Measurements from ENCODE around the gene ANKRD33B.

DNA sequence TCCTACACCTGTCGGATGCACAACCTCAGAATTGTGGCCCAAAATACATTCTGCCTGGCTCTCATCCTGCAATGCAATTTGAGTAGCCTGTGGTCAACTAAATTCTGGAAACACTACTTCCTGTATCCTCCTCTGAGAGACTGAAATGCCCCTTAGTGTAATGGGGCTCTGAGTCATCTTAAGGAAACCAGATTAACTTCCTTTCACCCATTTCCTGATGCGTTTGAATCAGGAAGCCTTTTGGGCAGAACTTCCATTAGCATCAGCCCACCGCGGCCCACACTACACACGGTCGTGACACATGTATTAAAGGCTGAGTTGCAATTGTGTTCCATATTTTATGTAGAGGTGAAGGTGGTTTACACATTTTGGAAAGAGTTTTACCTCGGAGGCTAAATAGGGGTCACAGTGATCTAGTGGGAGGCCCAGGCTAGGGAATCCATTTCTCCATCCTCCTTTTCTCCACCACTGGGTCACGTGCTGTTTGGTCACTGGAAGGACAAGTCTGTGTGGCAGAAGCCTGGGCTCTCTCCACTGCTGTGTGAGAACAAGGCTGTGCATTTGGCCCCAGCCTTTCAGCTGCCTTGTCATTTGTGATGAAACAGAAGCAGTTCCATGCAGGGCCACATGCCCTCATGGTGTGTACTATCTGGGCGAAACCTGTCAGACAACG lies 141.2 kb downstream of the ANKRD33B start:
- TF ChIP-seq, protein P1, sequence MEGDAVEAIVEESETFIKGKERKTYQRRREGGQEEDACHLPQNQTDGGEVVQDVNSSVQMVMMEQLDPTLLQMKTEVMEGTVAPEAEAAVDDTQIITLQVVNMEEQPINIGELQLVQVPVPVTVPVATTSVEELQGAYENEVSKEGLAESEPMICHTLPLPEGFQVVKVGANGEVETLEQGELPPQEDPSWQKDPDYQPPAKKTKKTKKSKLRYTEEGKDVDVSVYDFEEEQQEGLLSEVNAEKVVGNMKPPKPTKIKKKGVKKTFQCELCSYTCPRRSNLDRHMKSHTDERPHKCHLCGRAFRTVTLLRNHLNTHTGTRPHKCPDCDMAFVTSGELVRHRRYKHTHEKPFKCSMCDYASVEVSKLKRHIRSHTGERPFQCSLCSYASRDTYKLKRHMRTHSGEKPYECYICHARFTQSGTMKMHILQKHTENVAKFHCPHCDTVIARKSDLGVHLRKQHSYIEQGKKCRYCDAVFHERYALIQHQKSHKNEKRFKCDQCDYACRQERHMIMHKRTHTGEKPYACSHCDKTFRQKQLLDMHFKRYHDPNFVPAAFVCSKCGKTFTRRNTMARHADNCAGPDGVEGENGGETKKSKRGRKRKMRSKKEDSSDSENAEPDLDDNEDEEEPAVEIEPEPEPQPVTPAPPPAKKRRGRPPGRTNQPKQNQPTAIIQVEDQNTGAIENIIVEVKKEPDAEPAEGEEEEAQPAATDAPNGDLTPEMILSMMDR (optimal IDR thresholded peaks at IDR 0.05 in 1 of 3, IDR thresholded peaks at IDR 0.05 in 1 of 3, conservative IDR thresholded peaks at IDR 0.05 in 1 of 3; ENCODE audit: extremely low read depth in 1 of 3, insufficient read depth in 2 of 3, low read length in 3 of 3) = no peak
- no peak for TF ChIP-seq EZH2 (IDR thresholded peaks at IDR 0.05; ENCODE audit: low read length)

Measured in keratinocyte (primary cell).